H1 (cell line): ENCODE data around the gene PLEKHM1. TPM values are rescaled to one million over a fixed set of nuclear protein-coding genes. Genes with fewer than 3 reads are reported as not detected.

Source experiments
- CTCF ChIA-PET: fragments of 300-600 bp; sonication (Branson Sonifier 250); formaldehyde crosslinking; loops from one replicate; lab custom pipeline; 2021; ENCODE audit not compliant: partially characterized antibody; lab: Charles Lee
- POLR2A ChIA-PET: fragments of 300-600 bp; sonication (Branson Sonifier 250); formaldehyde crosslinking; loops from one replicate; lab custom pipeline; 2021; ENCODE audit warnings: inconsistent platforms; ENCODE audit not compliant: partially characterized antibody; lab: Charles Lee
- DNase-seq, 2 experiments: peaks; one replicate each; pipeline versions ENCODE4 v3.0.0 to v3.0.0-alpha.2; 2010 to 2022; ENCODE audit warnings: low spot score in 2 of 2, low read depth in 1 of 2, mixed read lengths in 1 of 2
- FAIRE-seq: peaks from 2 replicates; lab custom pipeline; 2011; peaks lifted over from hg19 to GRCh38; lab: Jason Lieb, UNC
- H2AFZ ChIP-seq: 2 replicates; pipeline ENCODE4 v1.8.1; 2012; ENCODE audit warnings: low read length, inconsistent platforms
- H2AK5ac ChIP-seq: 2 replicates; pipeline ENCODE4 v1.6.1; 2013; ENCODE audit warnings: low read depth, low read length
- H2BK120ac ChIP-seq: replicated peaks from 2 replicates; pipeline ENCODE3; 2013; ENCODE audit warnings: low read depth, low read length, inconsistent platforms
- H2BK12ac ChIP-seq: 2 replicates; pipeline ENCODE4 v1.6.1; 2013; ENCODE audit warnings: low read depth, low read length
- H2BK15ac ChIP-seq: 2 replicates; pipeline ENCODE4 v1.6.1; 2013; ENCODE audit warnings: low read length
- H2BK20ac ChIP-seq: 2 replicates; pipeline ENCODE4 v1.6.1; 2013; ENCODE audit warnings: low read length
- H2BK5ac ChIP-seq: 2 replicates; pipeline ENCODE4 v1.6.1; 2013; ENCODE audit warnings: low read depth, low read length
- H3K14ac ChIP-seq: 2 replicates; pipeline ENCODE4 v1.6.1; 2013; ENCODE audit warnings: inconsistent platforms; ENCODE audit not compliant: insufficient read length
- H3K18ac ChIP-seq: 2 replicates; pipeline ENCODE4 v1.6.1; 2013; ENCODE audit warnings: low read length; ENCODE audit errors: extremely low read depth
- H3K23ac ChIP-seq: 2 replicates; pipeline ENCODE4 v1.6.1; 2013; ENCODE audit warnings: inconsistent platforms; ENCODE audit not compliant: insufficient read length
- H3K23me2 ChIP-seq: 2 replicates; pipeline ENCODE4 v1.6.1; 2013; ENCODE audit warnings: low read depth, low read length
- H3K27ac ChIP-seq: 2 replicates; pipeline ENCODE4 v1.6.1; 2011; ENCODE audit warnings: low read depth, low read length, inconsistent platforms
- H3K27me3 ChIP-seq, 4 experiments: replicated peaks in 1 of 4; 1 replicate in 1 of 4; 2 replicates in 3 of 4; pipeline versions ENCODE4 v1.6.1 to v1.8.1; 2011 to 2013; ENCODE audit warnings: low read length in 3 of 4, mild to moderate bottlenecking in 3 of 4, inconsistent platforms in 2 of 4, mixed read lengths in 2 of 4, moderate library complexity in 1 of 4; ENCODE audit not compliant: control insufficient read depth in 3 of 4, insufficient read depth in 3 of 4; ENCODE audit errors: extremely low read depth in 1 of 4
- H3K36me3 ChIP-seq, 4 experiments: 2 replicates each; pipeline versions ENCODE4 v1.6.1 to v1.8.1; 2011 to 2013; ENCODE audit warnings: mild to moderate bottlenecking in 4 of 4, low read length in 3 of 4, moderate library complexity in 2 of 4, control low read depth in 1 of 4, inconsistent platforms in 1 of 4; ENCODE audit not compliant: insufficient read depth in 4 of 4, control insufficient read depth in 2 of 4
- H3K4ac ChIP-seq: replicated peaks from 2 replicates; pipeline ENCODE3; 2013; ENCODE audit warnings: low read length, low read depth, mixed read lengths, inconsistent platforms; ENCODE audit not compliant: insufficient read length
- H3K4me1 ChIP-seq, 4 experiments: replicated peaks in 1 of 4; 1 replicate in 1 of 4; 2 replicates in 3 of 4; pipeline versions ENCODE4 v1.6.1 to v1.8.1; 2011 to 2013; ENCODE audit warnings: low read length in 3 of 4, inconsistent platforms in 2 of 4, mixed read lengths in 1 of 4; ENCODE audit not compliant: insufficient read depth in 4 of 4, control insufficient read depth in 3 of 4
- H3K4me2 ChIP-seq, 2 experiments: 2 replicates each; pipeline versions ENCODE4 v1.6.1 to v1.8.1; 2011 to 2013; ENCODE audit warnings: low read depth in 2 of 2, low read length in 2 of 2, control low read depth in 1 of 2, inconsistent platforms in 1 of 2, mild to moderate bottlenecking in 1 of 2; ENCODE audit not compliant: insufficient read depth in 1 of 2
- H3K4me3 ChIP-seq, 4 experiments: fragments of 200-600, 300-600 bp in 1 of 4; sonication (generic), shearing (Covaris generic), sonication (Bioruptor Twin) in 1 of 4; 2 replicates each; pipeline versions ENCODE4 v1.5.1 to v1.8.1; 2011 to 2016; ENCODE audit warnings: low read length in 4 of 4, low read depth in 3 of 4, control low read depth in 2 of 4, inconsistent platforms in 2 of 4, mild to moderate bottlenecking in 2 of 4, mixed read lengths in 1 of 4, moderate library complexity in 1 of 4; ENCODE audit not compliant: insufficient read depth in 2 of 4; ENCODE audit errors: extremely low read depth in 1 of 4
- H3K56ac ChIP-seq: replicated peaks from 2 replicates; pipeline ENCODE3; 2013; ENCODE audit warnings: low read depth, mild to moderate bottlenecking, mixed read lengths, low read length, inconsistent platforms; ENCODE audit not compliant: insufficient read length
- H3K79me1 ChIP-seq: 2 replicates; pipeline ENCODE4 v1.6.1; 2013; ENCODE audit warnings: low read depth, low read length, control low read depth
- H3K79me2 ChIP-seq, 2 experiments: 2 replicates each; pipeline versions ENCODE4 v1.6.1 to v1.8.1; 2012 to 2013; ENCODE audit warnings: low read length in 2 of 2, mild to moderate bottlenecking in 2 of 2, inconsistent platforms in 1 of 2; ENCODE audit not compliant: insufficient read depth in 2 of 2, control insufficient read depth in 1 of 2
- H3K9ac ChIP-seq, 4 experiments: replicated peaks in 1 of 4; 1 replicate in 1 of 4; 2 replicates in 3 of 4; pipeline versions ENCODE4 v1.6.1 to v1.8.1; 2011 to 2013; ENCODE audit warnings: low read depth in 3 of 4, low read length in 3 of 4, control low read depth in 2 of 4, mild to moderate bottlenecking in 2 of 4, moderate library complexity in 2 of 4, inconsistent platforms in 1 of 4; ENCODE audit errors: extremely low read depth in 1 of 4
- H3K9me3 ChIP-seq, 2 experiments: 2 replicates each; pipeline versions ENCODE4 v1.6.1 to v1.8.1; 2012 to 2013; ENCODE audit warnings: mild to moderate bottlenecking in 2 of 2, moderate library complexity in 2 of 2, control low read depth in 1 of 2, inconsistent platforms in 1 of 2, low read depth in 1 of 2, low read length in 1 of 2, mixed read lengths in 1 of 2; ENCODE audit not compliant: insufficient read depth in 2 of 2
- H4K20me1 ChIP-seq, 2 experiments: replicated peaks in 1 of 2; 2 replicates each; pipeline versions ENCODE3 to v1.8.1; 2011 to 2013; ENCODE audit warnings: inconsistent platforms in 2 of 2, low read length in 2 of 2, mild to moderate bottlenecking in 1 of 2; ENCODE audit not compliant: insufficient read depth in 2 of 2, control insufficient read depth in 1 of 2
- H4K5ac ChIP-seq: 2 replicates; pipeline ENCODE4 v1.6.1; 2013; ENCODE audit warnings: low read length, low read depth, mixed read lengths, inconsistent platforms; ENCODE audit not compliant: insufficient read length
- H4K8ac ChIP-seq: 2 replicates; pipeline ENCODE4 v1.8.0; 2013; ENCODE audit warnings: mild to moderate bottlenecking, moderate library complexity, low read length, inconsistent platforms; ENCODE audit not compliant: insufficient read depth; ENCODE audit errors: extremely low read depth
- H4K91ac ChIP-seq: replicated peaks from 2 replicates; pipeline ENCODE3; 2013; ENCODE audit warnings: low read length, mixed read lengths, inconsistent platforms; ENCODE audit not compliant: insufficient read length
- EGR1 ChIP-seq: IDR thresholded peaks from 2 replicates; pipeline ENCODE4 v1.6.1; 2011; ENCODE audit warnings: low read depth, low read length, borderline replicate concordance
- GABPA ChIP-seq: IDR thresholded peaks from 2 replicates; pipeline ENCODE4 v1.6.1; 2011; ENCODE audit warnings: mild to moderate bottlenecking, low read length, moderate library complexity, borderline replicate concordance; ENCODE audit not compliant: insufficient read depth
- GTF2F1 ChIP-seq: IDR thresholded peaks from 2 replicates; pipeline ENCODE4 v1.6.1; 2012; ENCODE audit warnings: low read depth, low read length, improper control_type of control experiment, borderline replicate concordance
- HDAC2 ChIP-seq, 2 experiments: fragments of 300-600 bp in 1 of 2; sonication (generic) in 1 of 2; IDR thresholded peaks; 2 replicates each; pipeline ENCODE4 v1.6.1; 2011 to 2012; ENCODE audit warnings: low read depth in 2 of 2, low read length in 2 of 2, mild to moderate bottlenecking in 2 of 2, moderate library complexity in 2 of 2, borderline replicate concordance in 1 of 2, inconsistent platforms in 1 of 2
- SP4 ChIP-seq: IDR thresholded peaks from 2 replicates; pipeline ENCODE4 v1.6.1; 2012; ENCODE audit warnings: low read length, inconsistent platforms
- TAF7 ChIP-seq: optimal IDR thresholded peaks from 2 replicates; pipeline ENCODE3; 2011; ENCODE audit warnings: low read depth, mild to moderate bottlenecking, inconsistent platforms, low read length, moderate library complexity, borderline replicate concordance
- TEAD4 ChIP-seq: IDR thresholded peaks from 2 replicates; pipeline ENCODE4 v1.6.1; 2012; ENCODE audit warnings: low read depth, low read length, inconsistent platforms, mixed read lengths
- WGBS, 2 experiments: shearing (Covaris generic) in 1 of 2; methylation state at CpG; one replicate each; pipeline versions ENCODE4 v1.1.6 to v1.1.7; 2013 to 2015; ENCODE audit warnings: low lambda C conversion rate in 2 of 2, mixed read lengths in 2 of 2, inconsistent platforms in 1 of 2, low coverage in 1 of 2, missing lambda C conversion rate in 1 of 2; ENCODE audit not compliant: insufficient replicate concordance in 2 of 2, insufficient coverage in 1 of 2, insufficient read length in 1 of 2; ENCODE audit errors: extremely low coverage in 1 of 2, missing lambda C conversion rate in 1 of 2; 5-methylcytosine and 5-hydroxymethylcytosine counted together
- polyA plus RNA-seq, 7 experiments: library from polyadenylated mRNA; depleted of rRNA in 3 of 7; stranded (reverse) in 5 of 7; unstranded in 2 of 7; fragments of >200 nt in 5 of 7; fragments of 200-250 nt in 2 of 7; gene quantifications; 1 replicate in 5 of 7; 2 replicates in 1 of 7; 4 replicates in 1 of 7; pipeline versions ENCODE4 v1.2.1 to v1.2.3, GENCODE V29; 2011 to 2013; ENCODE audit warnings: missing spikeins in 2 of 7, mixed read lengths in 2 of 7
- total RNA-seq: library from RNA; stranded (reverse); fragmentation: NEBNext Ultra II Directional; extraction: Animal tissue kit (Norgen Biotek cat#: 25700); gene quantifications from 2 replicates; pipeline ENCODE4 v1.2.1, GENCODE V29; 2021
- TF ChIP-seq, protein P1 (sequence below): IDR thresholded peaks from 2 replicates; pipeline ENCODE4 v1.6.1; 2012; ENCODE audit warnings: low read length, inconsistent platforms
- TF ChIP-seq, protein P2 (sequence below): IDR thresholded peaks from 2 replicates; pipeline ENCODE4 v1.6.1; 2012; ENCODE audit warnings: inconsistent platforms

Gene PLEKHM1
- total and polyA plus RNA-seq, 2 of the 8 experiments (the other 6 are each of a cell fraction or from before 2014, with no cell fraction given): 7.6 to 17.9 TPM

DNA sequence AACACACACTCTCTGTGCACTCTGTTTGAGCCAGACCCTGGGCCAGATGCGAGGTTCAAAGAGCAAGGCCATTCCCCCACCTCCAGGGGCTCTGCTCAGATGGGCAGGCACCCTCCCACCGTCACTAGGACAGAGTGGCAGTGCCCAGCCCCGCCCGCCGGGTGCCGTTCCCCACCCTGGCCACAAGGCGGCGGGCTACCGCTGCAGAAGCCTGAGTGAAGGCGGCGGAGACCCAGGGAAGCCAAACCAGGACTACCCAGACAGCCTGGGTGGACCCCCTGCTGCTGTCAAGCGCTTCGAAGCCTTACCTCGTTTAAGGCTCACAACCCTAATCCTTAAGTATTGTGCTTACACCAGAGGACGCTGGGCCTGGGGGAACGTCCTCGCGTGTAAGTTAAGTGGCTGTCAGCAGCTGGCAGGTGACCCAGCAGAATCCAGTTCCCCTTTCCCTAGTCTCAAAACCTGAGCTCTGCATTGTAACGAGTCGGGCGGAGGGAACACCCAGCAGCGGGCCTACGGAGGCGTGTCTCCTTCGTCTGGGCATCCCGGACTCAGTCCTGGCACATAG lies 62.4 kb downstream of the PLEKHM1 start:
- 5% methylated on average over 21 of the region's 26 CpGs; no CpG with 5 or more reads in 1 of the 2 experiments for WGBS, 2 experiments
- H3K4me2 ChIP-seq: peak overlapping the region; percentile 77 to 90
- 0 out of 2 replicates have a peak, but pooled peaks have one; percentile 9 for TF ChIP-seq TEAD4
- TF ChIP-seq, protein P1, sequence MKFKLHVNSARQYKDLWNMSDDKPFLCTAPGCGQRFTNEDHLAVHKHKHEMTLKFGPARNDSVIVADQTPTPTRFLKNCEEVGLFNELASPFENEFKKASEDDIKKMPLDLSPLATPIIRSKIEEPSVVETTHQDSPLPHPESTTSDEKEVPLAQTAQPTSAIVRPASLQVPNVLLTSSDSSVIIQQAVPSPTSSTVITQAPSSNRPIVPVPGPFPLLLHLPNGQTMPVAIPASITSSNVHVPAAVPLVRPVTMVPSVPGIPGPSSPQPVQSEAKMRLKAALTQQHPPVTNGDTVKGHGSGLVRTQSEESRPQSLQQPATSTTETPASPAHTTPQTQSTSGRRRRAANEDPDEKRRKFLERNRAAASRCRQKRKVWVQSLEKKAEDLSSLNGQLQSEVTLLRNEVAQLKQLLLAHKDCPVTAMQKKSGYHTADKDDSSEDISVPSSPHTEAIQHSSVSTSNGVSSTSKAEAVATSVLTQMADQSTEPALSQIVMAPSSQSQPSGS: no peak
- 0 out of 2 replicates have a peak, but pooled peaks have one; percentile 48 for TF ChIP-seq GABPA
- TF ChIP-seq HDAC2 (IDR thresholded peaks at IDR 0.05; ENCODE audit: borderline replicate concordance in 1 of 2, low read depth in 2 of 2, low read length in 2 of 2): peak in 1 of 2 experiments; percentile 55; a peak in 1 of 4 replicates
- no peak for TF ChIP-seq EGR1
- TF ChIP-seq SP4: no peak
- no peak for TF ChIP-seq GTF2F1
- TF ChIP-seq, protein P2, sequence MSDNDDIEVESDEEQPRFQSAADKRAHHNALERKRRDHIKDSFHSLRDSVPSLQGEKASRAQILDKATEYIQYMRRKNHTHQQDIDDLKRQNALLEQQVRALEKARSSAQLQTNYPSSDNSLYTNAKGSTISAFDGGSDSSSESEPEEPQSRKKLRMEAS: no peak; the same call in 1 of the 2 replicates
- TF ChIP-seq TAF7: no peak

More for the DNA sequence above, 62.4 kb downstream of the PLEKHM1 start:
- no peak overlapping the region for H2BK12ac ChIP-seq
- no peak overlapping the region for H4K91ac ChIP-seq
- no peak overlapping the region for H3K18ac ChIP-seq
- H3K9ac ChIP-seq: no peak overlapping the region
- H3K4me3 ChIP-seq: peak overlapping the region in 1 of 4 experiments; percentile 65; a peak in 3 of 8 replicates
- DNase-seq: peak in 1 of 2 experiments; percentile 96
- H3K14ac ChIP-seq: no peak overlapping the region
- H2BK15ac ChIP-seq: no peak overlapping the region
- peaks cover 21 to 46% (median 40%) of the 10 kb centered on the region in 4 experiments for H3K27me3 ChIP-seq
- H2AK5ac ChIP-seq: no peak overlapping the region
- no peak overlapping the region for H2BK20ac ChIP-seq
- H4K20me1 ChIP-seq: no peaks in the 10 kb centered on the region
- no peak overlapping the region for H3K4ac ChIP-seq
- ChIA-PET POLR2A (interaction anchor here (0.7 to 4.9 kb wide), 4 partner anchors 10 to 209 kb away, joined by 3 to 25 read pairs (median 5); no protein-coding TSS in a partner anchor), CTCF (interaction anchor here (0.8 to 12.6 kb wide), 15 partner anchors 12 to 294 kb away, joined by 3 to 331 read pairs (median 5); partner anchors contain the start of gene PLEKHM1)
- peaks cover 0 to 4% (median 0%) of the 10 kb centered on the region in 4 experiments; a peak in 1 of 8 replicates for H3K36me3 ChIP-seq
- no peak overlapping the region for H2AFZ ChIP-seq
- H3K56ac ChIP-seq: no peak overlapping the region
- H3K79me1 ChIP-seq: no peaks in the 10 kb centered on the region
- no peak overlapping the region for H4K8ac ChIP-seq
- peaks cover 6 to 30% (median 20%) of the 10 kb centered on the region in 4 experiments for H3K4me1 ChIP-seq
- H2BK5ac ChIP-seq: no peak overlapping the region
- H3K9me3 ChIP-seq: no peaks in the 10 kb centered on the region
- H3K79me2 ChIP-seq: peaks cover 0 to 5% of the 10 kb centered on the region in 2 experiments; a peak in 1 of 4 replicates
- FAIRE-seq: no peak
- no peak overlapping the region for H2BK120ac ChIP-seq
- no peak overlapping the region for H4K5ac ChIP-seq
- no peak overlapping the region for H3K27ac ChIP-seq
- peaks cover 28% of the 10 kb centered on the region for H3K23me2 ChIP-seq
- no peak overlapping the region for H3K23ac ChIP-seq
